ENCODE data around the gene PRDX5. TPM values are rescaled to one million over a fixed set of nuclear protein-coding genes. Genes with fewer than 3 reads are reported as not detected.

Gene PRDX5
- total RNA-seq, 1 experiment from 2014 or later, result 255 TPM

- ChIA-PET CTCF (interaction anchor here (1.0 to 12.5 kb wide), 3 partner anchors 11 to 64 kb away, joined by 3 to 151 read pairs (median 4); partner anchors contain the start of gene ESRRA), POLR2A (interaction anchor here (0.6 kb wide), 1 partner anchor 19 kb away, joined by 3 read pairs; no protein-coding TSS in a partner anchor)
- Mint-ChIP-seq H3K36me3 (no peaks in the 10 kb centered on the region), H3K4me1 (peaks cover 12% of the 10 kb centered on the region), H3K9me3 (no peaks in the 10 kb centered on the region), H3K27ac (no peak overlapping the region), H3K4me3 (peak overlapping the region; percentile 66), H3K27me3 (ENCODE audit: low read depth) (peaks cover 64% of the 10 kb centered on the region)
- ATAC-seq (peak; percentile 6; the same call in 1 of the 2 replicates), DNase-seq (ENCODE audit: low spot score) (no peak)
- TF ChIP-seq JAZF1 (CRISPR knock-in tag; IDR thresholded peaks at IDR 0.05) (no peak), PRDM15 (CRISPR knock-in tag; IDR thresholded peaks at IDR 0.05) (peak; percentile 87)
Observed at GRCh38 chr11:64290352-64291261, 27.3 kb upstream of the PRDX5 start.

- Mint-ChIP-seq H3K27ac (no peak within 1 kb of the TSS), H3K27me3 (ENCODE audit: low read depth) (peaks cover 71% of the 10 kb centered on the region), H3K4me1 (peaks cover 10% of the 10 kb centered on the region), H3K36me3 (no peaks in the 10 kb centered on the region), H3K4me3 (peak within 1 kb of the TSS; percentile 66), H3K9me3 (no peaks in the 10 kb centered on the region)
- ChIA-PET CTCF (interaction anchor here (1.0 to 12.5 kb wide), 3 partner anchors 12 to 64 kb away, joined by 3 to 151 read pairs (median 4); partner anchors contain the start of gene ESRRA), POLR2A (no interaction called here)
- no peak for TF ChIP-seq TEAD1 (CRISPR knock-in tag; IDR thresholded peaks at IDR 0.05)
- no peak for TF ChIP-seq GABPB1 (CRISPR knock-in tag; IDR thresholded peaks at IDR 0.05)
- no peak for TF ChIP-seq CREB1 (CRISPR knock-in tag; IDR thresholded peaks at IDR 0.05)
- TF ChIP-seq PRDM15 (CRISPR knock-in tag; IDR thresholded peaks at IDR 0.05), result peak; percentile 59
- ATAC-seq, result peak; percentile 50
- DNase-seq (ENCODE audit: low spot score), result no peak
Observed at GRCh38 chr11:64291262-64291751, 26.6 kb upstream of the PRDX5 start, which contains the start of gene KCNK4. TSS of gene KCNK4 (plus strand) at chr11:64291302. CDS start at chr11:64293019, 1,717 bp downstream.

GRCh38 chr11:64291752-64292459 is 26.0 kb upstream of the PRDX5 start:
- Mint-ChIP-seq H3K36me3 (no peaks in the 10 kb centered on the region), H3K27me3 (ENCODE audit: low read depth) (peaks cover 75% of the 10 kb centered on the region), H3K4me3 (peak overlapping the region; percentile 60), H3K9me3 (no peaks in the 10 kb centered on the region), H3K27ac (no peak overlapping the region), H3K4me1 (peaks cover 8% of the 10 kb centered on the region)
- DNase-seq (ENCODE audit: low spot score) (no peak), ATAC-seq (no peak)
- POLR2A ChIA-PET, result no interaction called here
- CTCF ChIA-PET, result interaction anchor here (0.6 to 12.5 kb wide), 6 partner anchors 11 to 87 kb away, joined by 3 to 151 read pairs (median 3); partner anchors contain the start of gene ESRRA
- TF ChIP-seq ZNF423 (CRISPR knock-in tag; IDR thresholded peaks at IDR 0.05) (no peak; the same call in 1 of the 2 replicates), NFATC4 (CRISPR knock-in tag; IDR thresholded peaks at IDR 0.05) (no peak), E2F4 (CRISPR knock-in tag; IDR thresholded peaks at IDR 0.05; ENCODE audit: borderline replicate concordance, low read depth) (no peak), MXD4 (CRISPR knock-in tag; IDR thresholded peaks at IDR 0.05; ENCODE audit: borderline replicate concordance) (no peak), ATF6 (CRISPR knock-in tag; IDR thresholded peaks at IDR 0.05) (no peak), GRHL2 (CRISPR knock-in tag; IDR thresholded peaks at IDR 0.05; ENCODE audit: insufficient replicate concordance, severe bottlenecking) (no peak), FOXK1 (CRISPR knock-in tag; IDR thresholded peaks at IDR 0.05) (no peak), OVOL2 (CRISPR knock-in tag; IDR thresholded peaks at IDR 0.05; ENCODE audit: borderline replicate concordance) (no peak), CREM (CRISPR knock-in tag; IDR thresholded peaks at IDR 0.05) (no peak), ZNF263 (CRISPR knock-in tag; IDR thresholded peaks at IDR 0.05; ENCODE audit: low read depth) (no peak), HMGA2 (CRISPR knock-in tag; IDR thresholded peaks at IDR 0.05) (no peak), CDX4 (CRISPR knock-in tag; IDR thresholded peaks at IDR 0.05; ENCODE audit: borderline replicate concordance) (no peak)
